HepG2 (cell line): ENCODE measurements around the gene NRN1L. TPM values are rescaled to one million over a fixed set of nuclear protein-coding genes. Genes with fewer than 3 reads are reported as not detected.

Experiments used
- ATAC-seq: fragments of 200-7000 bp; cut with Tn5 transposase; 3 replicates; pipeline ENCODE4 v1.9.1; 2020; ENCODE audit warnings: mild to moderate bottlenecking, moderate library complexity
- BruUV-seq: library from RNA; stranded (reverse); fragments of 400-500 nt; replicated peaks from 2 replicates; lab custom pipeline; 2021; lab: Mats Ljungman, UMichigan
- CTCF ChIA-PET: fragments of 300-600 bp; formaldehyde crosslinking; extraction: SDS; loops from one replicate; lab custom pipeline; 2021; ENCODE audit warnings: low total read pairs, inconsistent platforms, low intra/inter-chr PET ratio; lab: Yijun Ruan, JAX
- POLR2A ChIA-PET: fragments of 350-600 bp; sonication (Branson Sonifier 250); formaldehyde crosslinking; loops from one replicate; lab custom pipeline; 2020; ENCODE audit warnings: antibody characterized with exemption, inconsistent platforms; lab: Yijun Ruan, JAX
- DNase-seq: peaks from one replicate; pipeline ENCODE4 v3.0.0-alpha.2; 2015; ENCODE audit warnings: low spot score
- FAIRE-seq: peaks from 3 replicates; lab custom pipeline; 2011; peaks lifted over from hg19 to GRCh38; lab: Jason Lieb, UNC
- H2AFZ ChIP-seq: one replicate; pipeline ENCODE4 v1.6.1; 2011; ENCODE audit warnings: low read length, inconsistent platforms
- H3K27ac ChIP-seq: fragments of 300-600 bp; 3 replicates; pipeline ENCODE4 v1.8.0; 2011; ENCODE audit warnings: mixed run types, mild to moderate bottlenecking, mixed read lengths, low read length, inconsistent platforms; ENCODE audit not compliant: insufficient read depth; ENCODE audit errors: extremely low read length
- H3K27me3 ChIP-seq, 2 experiments: fragments of 200-600 bp in 1 of 2; 2 replicates in 1 of 2; 3 replicates in 1 of 2; pipeline versions ENCODE4 v1.6.0 to v1.8.0; 2011; ENCODE audit warnings: low read length in 2 of 2, mild to moderate bottlenecking in 2 of 2, moderate library complexity in 2 of 2, inconsistent platforms in 1 of 2; ENCODE audit not compliant: insufficient read depth in 2 of 2, control insufficient read depth in 1 of 2
- H3K36me3 ChIP-seq, 2 experiments: fragments of 200-600 bp in 1 of 2; replicated peaks in 1 of 2; 2 replicates in 1 of 2; 3 replicates in 1 of 2; pipeline versions ENCODE4 v1.5.1 to v1.8.0; 2011; ENCODE audit warnings: low read length in 2 of 2, inconsistent platforms in 1 of 2; ENCODE audit not compliant: insufficient read depth in 2 of 2, control insufficient read depth in 1 of 2
- H3K4me1 ChIP-seq: 2 replicates; pipeline ENCODE4 v1.5.1; 2012; ENCODE audit warnings: low read length, inconsistent platforms; ENCODE audit not compliant: insufficient read depth
- H3K4me2 ChIP-seq: 2 replicates; pipeline ENCODE4 v1.6.0; 2011; ENCODE audit warnings: low read depth, low read length, inconsistent platforms
- H3K4me3 ChIP-seq, 3 experiments: fragments of 200-600 bp in 1 of 3; sonication (generic), shearing (Covaris generic) in 1 of 3; replicated peaks in 1 of 3; 2 replicates each; pipeline ENCODE4 v1.5.1; 2011 to 2016; ENCODE audit warnings: low read length in 3 of 3, inconsistent platforms in 2 of 3, low read depth in 2 of 3, mild to moderate bottlenecking in 2 of 3, control low read depth in 1 of 3, mixed read lengths in 1 of 3; ENCODE audit not compliant: insufficient read depth in 1 of 3
- H3K79me2 ChIP-seq: one replicate; pipeline ENCODE4 v1.6.1; 2011; ENCODE audit warnings: low read length, inconsistent platforms; ENCODE audit not compliant: insufficient read depth
- H3K9ac ChIP-seq: 2 replicates; pipeline ENCODE4 v1.6.0; 2011; ENCODE audit warnings: mild to moderate bottlenecking, low read depth, low read length, inconsistent platforms; ENCODE audit not compliant: insufficient read depth
- H3K9me3 ChIP-seq: 2 replicates; pipeline ENCODE4 v1.5.1; 2012; ENCODE audit warnings: mild to moderate bottlenecking, low read length
- H4K20me1 ChIP-seq: 2 replicates; pipeline ENCODE4 v1.6.0; 2011; ENCODE audit warnings: inconsistent platforms, mild to moderate bottlenecking, low read length, moderate library complexity; ENCODE audit not compliant: insufficient read depth
- ATF3 ChIP-seq: sonication (generic); formaldehyde crosslinking; IDR thresholded peaks from 2 replicates; pipeline ENCODE4 v1.4.0; 2020; ENCODE audit warnings: missing genetic modification reagents
- FOXK2 ChIP-seq: fragments of 450-650 bp; IDR thresholded peaks from 2 replicates; pipeline ENCODE4 v1.6.1; 2016
- HIC2 ChIP-seq: sonication (generic); formaldehyde crosslinking; IDR thresholded peaks from 2 replicates; pipeline ENCODE4 v1.9.0; 2022; ENCODE audit warnings: low read depth, missing genetic modification reagents
- ISL2 ChIP-seq: sonication (generic); formaldehyde crosslinking; IDR thresholded peaks from 2 replicates; pipeline ENCODE4 v1.5.0; 2020; ENCODE audit warnings: missing genetic modification reagents
- KLF6 ChIP-seq: IDR thresholded peaks from 2 replicates; pipeline ENCODE4 v1.8.0; 2016; ENCODE audit warnings: missing biosample characterization, missing genetic modification reagents
- MLX ChIP-seq: IDR thresholded peaks from 2 replicates; pipeline ENCODE4 v1.6.1; 2016
- MTF1 ChIP-seq: sonication (generic); formaldehyde crosslinking; IDR thresholded peaks from 2 replicates; pipeline ENCODE4 v1.5.0; 2020; ENCODE audit warnings: missing genetic modification reagents
- MYC ChIP-seq: sonication (generic); formaldehyde crosslinking; IDR thresholded peaks from 2 replicates; pipeline ENCODE4 v1.9.0; 2021; ENCODE audit warnings: missing genetic modification reagents, borderline replicate concordance
- POGK ChIP-seq: sonication (generic); formaldehyde crosslinking; conservative IDR thresholded peaks from 2 replicates; pipeline ENCODE4 v1.8.0; 2022; ENCODE audit warnings: mild to moderate bottlenecking, moderate library complexity, missing genetic modification reagents
- ZBTB34 ChIP-seq: sonication (generic); formaldehyde crosslinking; IDR thresholded peaks from 2 replicates; pipeline ENCODE4 v1.8.0; 2022; ENCODE audit warnings: mild to moderate bottlenecking, missing genetic modification reagents
- ZNF10 ChIP-seq: sonication (generic); formaldehyde crosslinking; IDR thresholded peaks from 2 replicates; pipeline ENCODE4 v1.4.0; 2020; ENCODE audit warnings: mild to moderate bottlenecking, low read depth, missing genetic modification reagents, borderline replicate concordance
- ZNF260 ChIP-seq: sonication (generic); formaldehyde crosslinking; IDR thresholded peaks from 2 replicates; pipeline ENCODE4 v1.4.0; 2020; ENCODE audit warnings: missing genetic modification reagents, low read depth, mild to moderate bottlenecking, borderline replicate concordance
- ZNF557 ChIP-seq: sonication (generic); formaldehyde crosslinking; IDR thresholded peaks from 2 replicates; pipeline ENCODE4 v1.4.0; 2020; ENCODE audit warnings: missing genetic modification reagents
- ZNF572 ChIP-seq: sonication (generic); formaldehyde crosslinking; IDR thresholded peaks from 2 replicates; pipeline ENCODE4 v1.5.1; 2020; ENCODE audit warnings: mild to moderate bottlenecking, missing genetic modification reagents
- ZNF720 ChIP-seq: sonication (generic); formaldehyde crosslinking; IDR thresholded peaks from 2 replicates; pipeline ENCODE4 v1.4.0; 2020; ENCODE audit warnings: missing genetic modification reagents
- WGBS: methylation state at CpG from one replicate; pipeline ENCODE4 v1.1.6; 2017; ENCODE audit warnings: low lambda C conversion rate; 5-methylcytosine and 5-hydroxymethylcytosine counted together
- in situ Hi-C: cut with HindIII; loops from 2 replicates; pipeline ENCODE4 v1.10.0; 2017; ENCODE audit warnings: low pct_unique_long_range_greater_than_20kb; ENCODE audit not compliant: extremely low pct_ligation_motif_present
- intact Hi-C: fragments of 100-400 bp; cut with micrococcal nuclease; formaldehyde crosslinking; loops from one replicate; pipeline ENCODE4 v1.10.0; 2022; ENCODE audit not compliant: unreplicated experiment
- polyA plus RNA-seq, 8 experiments: library from polyadenylated mRNA; depleted of rRNA in 3 of 8; stranded (reverse) in 7 of 8; unstranded in 1 of 8; fragments of >200 nt; fragmentation: Illumina TruSeq in 4 of 8; extraction: Trizol in 4 of 8; gene quantifications; 2 replicates each; pipeline versions ENCODE4 v1.2.1 to v1.2.3, GENCODE V29; 2011 to 2016; ENCODE audit warnings: low read depth in 4 of 8, missing spikeins in 1 of 8, mixed read lengths in 1 of 8; ENCODE audit not compliant: insufficient read depth in 1 of 8
- total RNA-seq, 5 experiments: library from RNA; depleted of rRNA; stranded (reverse); fragments of >200 nt; fragmentation: Illumina TruSeq; extraction: Trizol; gene quantifications; 2 replicates each; pipeline ENCODE4 v1.2.3, GENCODE V29; 2016; ENCODE audit warnings: low read depth in 1 of 5

The NRN1L gene
- total and polyA plus RNA-seq, 2 of the 13 experiments (the other 11 are each of a cell fraction or from before 2014, with no cell fraction given) = 0.53 to 1.2 TPM

GRCh38 chr16:67846320-67847063 lies 38.2 kb upstream of the NRN1L start, which contains the start of gene NUTF2:
Gene NUTF2, plus strand, starts transcription at chr16:67846933. Its CDS starts 18,198 bp downstream, at chr16:67865131.
- Histone ChIP-seq H3K79me2 (peaks cover 72% of the 10 kb centered on the region), H3K4me3 (peak within 1 kb of the TSS; percentile 97 to 99 (median 97)), H3K4me2 (peak within 1 kb of the TSS; percentile 89), H3K27ac (peak within 1 kb of the TSS; percentile 88), H3K9me3 (no peaks in the 10 kb centered on the region), H4K20me1 (peaks cover 38% of the 10 kb centered on the region), H3K4me1 (peaks cover 46% of the 10 kb centered on the region), H3K36me3 (peaks cover 0 to 4% of the 10 kb centered on the region in 2 experiments; a peak in 3 of 5 replicates), H3K27me3 (no peaks in the 10 kb centered on the region; a peak in 1 of 5 replicates), H3K9ac (peak within 1 kb of the TSS; percentile 99), H2AFZ (no peak within 1 kb of the TSS)
- 0% methylated on average over 17 of the region's 57 CpGs for WGBS
- intact Hi-C loops (loop anchor here (1.0 kb wide), 2 partner anchors 11 to 30 kb away; no protein-coding TSS in a partner anchor), in situ Hi-C loops (no loop called here)
- ChIA-PET POLR2A (interaction anchor here (0.6 to 6.2 kb wide), 22 partner anchors 9 to 388 kb away, joined by 3 to 47 read pairs (median 4); partner anchors contain the start of genes ACD, C16orf86, EDC4 and ENKD1), CTCF (interaction anchor here (1.5 kb wide), 1 partner anchor 30 kb away, joined by 5 read pairs; no protein-coding TSS in a partner anchor)
- no TSS peak for BruUV-seq
- peak; percentile 98 for DNase-seq
- peak; percentile 86 for FAIRE-seq
- peak; percentile 79 for ATAC-seq
- peak; percentile 26; the same call in 1 of the 2 replicates for TF ChIP-seq MLX (CRISPR knock-in tag)
- peak; percentile 79; the same call in 1 of the 2 replicates for TF ChIP-seq HIC2
- peak; percentile 94; the same call in 1 of the 2 replicates for TF ChIP-seq ZNF572
- peak; percentile 81; the same call in 1 of the 2 replicates for TF ChIP-seq ZBTB34 (CRISPR knock-in tag)
- TF ChIP-seq MTF1 (CRISPR knock-in tag) = no peak; the same call in 1 of the 2 replicates
- TF ChIP-seq ZNF720 (CRISPR knock-in tag) = no peak
- TF ChIP-seq ISL2 (CRISPR knock-in tag) = no peak; the same call in none of the 2 replicates
- TF ChIP-seq KLF6 (CRISPR knock-in tag) = 0 out of 2 replicates have a peak, but pooled peaks have one; percentile 24
- no peak for TF ChIP-seq FOXK2
- no peak for TF ChIP-seq ZNF260 (CRISPR knock-in tag)
- TF ChIP-seq ZNF10 (CRISPR knock-in tag) = no peak
- peak; percentile 83; the same call in 1 of the 2 replicates for TF ChIP-seq POGK
- peak; percentile 26; the same call in 1 of the 2 replicates for TF ChIP-seq ATF3 (CRISPR knock-in tag)
- no peak for TF ChIP-seq ZNF557 (CRISPR knock-in tag)
- peak; percentile 94 for TF ChIP-seq MYC (CRISPR knock-in tag)
